Neutrophil (primary cell): ENCODE results near the gene LCE5A.

Experiments
- H3K27ac ChIP-seq: fragments of 200-600 bp; sonication (generic); 2 replicates; pipeline ENCODE4 v1.5.1; 2016; ENCODE audit warnings: mild to moderate bottlenecking, moderate library complexity
- H3K27me3 ChIP-seq: fragments of 200-600 bp; sonication (generic); 2 replicates; pipeline ENCODE4 v1.6.0; 2016; ENCODE audit warnings: mild to moderate bottlenecking
- H3K36me3 ChIP-seq: fragments of 200-600 bp; sonication (generic); 2 replicates; pipeline ENCODE4 v1.5.1; 2017
- H3K4me1 ChIP-seq, 2 experiments: fragments of 200-600 bp in 1 of 2; sonication (generic) in 1 of 2; 1 replicate in 1 of 2; 2 replicates in 1 of 2; pipeline versions ENCODE4 v1.5.1 to v1.6.1; 2013 to 2016; ENCODE audit warnings: low read depth in 1 of 2, low read length in 1 of 2, mild to moderate bottlenecking in 1 of 2, moderate library complexity in 1 of 2; ENCODE audit not compliant: control insufficient read depth in 1 of 2, insufficient read depth in 1 of 2
- H3K4me3 ChIP-seq, 2 experiments: fragments of 200-600 bp in 1 of 2; sonication (generic) in 1 of 2; 1 replicate in 1 of 2; 2 replicates in 1 of 2; pipeline ENCODE4 v1.5.1; 2013 to 2016; ENCODE audit warnings: low read depth in 1 of 2, low read length in 1 of 2, mild to moderate bottlenecking in 1 of 2, moderate library complexity in 1 of 2
- H3K9me3 ChIP-seq: fragments of 200-600 bp; sonication (generic); 2 replicates; pipeline ENCODE4 v1.5.1; 2016
- TF ChIP-seq, protein P1 (sequence below): fragments of 200-600 bp; sonication (generic); IDR thresholded peaks from 2 replicates; pipeline ENCODE4 v1.5.1; 2016; ENCODE audit warnings: antibody characterized with exemption

The LCE5A gene

DNA sequence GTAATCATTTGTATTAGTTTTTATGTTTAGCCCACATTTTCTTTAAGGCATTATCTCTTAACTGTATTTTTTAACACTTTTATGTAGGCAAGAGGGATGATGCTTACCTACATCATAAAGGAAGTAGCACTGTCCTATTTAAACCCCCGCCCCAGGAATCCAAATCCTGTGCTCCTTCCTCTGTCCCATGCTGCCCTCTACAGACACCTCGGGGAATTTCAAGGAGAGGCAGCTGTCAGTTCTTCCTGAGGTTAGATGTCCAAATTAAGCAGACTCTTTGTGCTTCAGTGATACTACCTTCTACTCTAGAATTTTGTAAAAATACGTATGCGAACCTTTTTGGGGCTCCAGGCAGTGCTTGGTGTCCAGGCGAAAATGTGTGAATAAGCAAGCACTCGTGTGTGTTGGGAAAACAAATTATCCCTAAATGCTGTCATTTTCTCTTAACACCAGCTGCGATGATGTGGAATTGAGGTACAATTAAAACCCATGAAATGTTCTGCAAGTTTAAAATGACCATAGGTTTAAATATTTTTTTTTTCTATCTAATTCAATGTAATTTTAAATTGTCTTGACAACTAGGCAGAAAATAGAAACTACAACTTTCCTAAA lies 22.8 kb downstream of the LCE5A start:
- H3K4me3 ChIP-seq: no peak overlapping the region
- TF ChIP-seq, protein P1, sequence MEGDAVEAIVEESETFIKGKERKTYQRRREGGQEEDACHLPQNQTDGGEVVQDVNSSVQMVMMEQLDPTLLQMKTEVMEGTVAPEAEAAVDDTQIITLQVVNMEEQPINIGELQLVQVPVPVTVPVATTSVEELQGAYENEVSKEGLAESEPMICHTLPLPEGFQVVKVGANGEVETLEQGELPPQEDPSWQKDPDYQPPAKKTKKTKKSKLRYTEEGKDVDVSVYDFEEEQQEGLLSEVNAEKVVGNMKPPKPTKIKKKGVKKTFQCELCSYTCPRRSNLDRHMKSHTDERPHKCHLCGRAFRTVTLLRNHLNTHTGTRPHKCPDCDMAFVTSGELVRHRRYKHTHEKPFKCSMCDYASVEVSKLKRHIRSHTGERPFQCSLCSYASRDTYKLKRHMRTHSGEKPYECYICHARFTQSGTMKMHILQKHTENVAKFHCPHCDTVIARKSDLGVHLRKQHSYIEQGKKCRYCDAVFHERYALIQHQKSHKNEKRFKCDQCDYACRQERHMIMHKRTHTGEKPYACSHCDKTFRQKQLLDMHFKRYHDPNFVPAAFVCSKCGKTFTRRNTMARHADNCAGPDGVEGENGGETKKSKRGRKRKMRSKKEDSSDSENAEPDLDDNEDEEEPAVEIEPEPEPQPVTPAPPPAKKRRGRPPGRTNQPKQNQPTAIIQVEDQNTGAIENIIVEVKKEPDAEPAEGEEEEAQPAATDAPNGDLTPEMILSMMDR: peak; percentile 55
- H3K4me1 ChIP-seq: no peaks in the 10 kb centered on the region

DNA sequence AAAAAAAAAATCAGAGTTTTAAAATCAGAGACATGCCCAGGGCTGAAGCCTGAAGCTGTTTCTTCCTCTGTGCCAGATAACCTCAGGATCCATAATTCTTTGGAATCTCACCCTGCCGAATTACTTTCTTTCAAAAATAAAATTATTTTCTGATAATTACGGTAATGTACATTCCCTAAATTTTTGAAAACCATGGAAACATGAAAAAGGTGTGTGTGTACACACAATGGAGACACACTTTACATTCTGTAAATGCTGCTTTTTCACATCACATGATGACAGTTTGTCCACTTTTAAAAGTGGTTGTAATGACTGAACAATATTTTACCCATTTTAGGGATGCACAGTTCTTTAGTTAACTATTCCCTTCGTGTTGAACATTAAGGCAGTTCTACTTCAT lies 25.2 kb downstream of the LCE5A start:
- H3K4me3 ChIP-seq: no peak overlapping the region
- peaks cover 12% of the 10 kb centered on the region for H3K27me3 ChIP-seq
- TF ChIP-seq, protein P1: no peak
- no peaks in the 10 kb centered on the region for H3K36me3 ChIP-seq
- H3K27ac ChIP-seq: no peak overlapping the region
- H3K9me3 ChIP-seq: no peaks in the 10 kb centered on the region
- H3K4me1 ChIP-seq: no peaks in the 10 kb centered on the region

More for the DNA sequence above, 22.8 kb downstream of the LCE5A start:
- no peaks in the 10 kb centered on the region for H3K9me3 ChIP-seq
- H3K27me3 ChIP-seq: peaks cover 28% of the 10 kb centered on the region
- no peaks in the 10 kb centered on the region for H3K36me3 ChIP-seq
- H3K27ac ChIP-seq: no peak overlapping the region

DNA sequence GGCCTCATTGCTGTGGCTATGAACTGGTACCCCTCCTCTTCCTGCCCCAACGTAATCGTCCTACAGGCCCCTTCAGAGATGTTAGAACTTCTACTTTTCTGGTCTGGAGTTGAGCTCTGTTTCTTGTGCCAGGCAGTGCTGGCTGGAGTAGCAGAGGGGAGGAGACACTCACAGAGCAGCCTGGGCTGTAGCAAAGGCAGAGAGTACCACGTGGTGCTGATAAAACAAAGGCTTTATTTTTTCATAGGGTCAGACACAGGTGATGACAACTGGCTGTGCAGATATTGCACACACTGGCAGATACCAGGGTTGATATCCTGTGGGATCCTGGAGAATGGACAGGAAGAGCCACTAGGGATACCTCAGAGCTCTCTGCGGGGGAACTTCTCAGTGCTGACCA lies 26.9 kb downstream of the LCE5A start:
- H3K9me3 ChIP-seq: no peaks in the 10 kb centered on the region
- H3K27me3 ChIP-seq: peaks cover 14% of the 10 kb centered on the region
- H3K36me3 ChIP-seq: no peaks in the 10 kb centered on the region
- H3K27ac ChIP-seq: no peak overlapping the region
- no peaks in the 10 kb centered on the region for H3K4me1 ChIP-seq
- TF ChIP-seq, protein P1: no peak
- no peak overlapping the region for H3K4me3 ChIP-seq

DNA sequence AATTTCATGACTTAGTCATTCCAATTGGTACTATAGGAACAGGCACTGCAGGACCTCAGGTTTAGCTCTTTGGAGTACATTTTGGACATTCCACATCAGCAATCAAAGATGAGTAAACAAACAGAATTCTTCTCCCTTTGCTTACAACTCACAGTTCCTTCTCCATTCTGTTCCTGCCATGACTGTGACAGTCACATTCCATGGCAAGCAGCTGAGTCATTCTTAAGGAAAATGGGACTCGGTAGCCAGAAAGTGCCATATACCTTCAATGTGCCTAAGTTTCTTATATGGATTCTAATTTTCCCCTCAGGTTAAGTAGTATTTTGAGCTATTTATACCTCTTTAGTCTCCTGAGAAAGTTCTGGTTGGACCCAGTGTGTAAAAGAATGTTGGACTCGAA lies 29.3 kb downstream of the LCE5A start:
- Histone ChIP-seq H3K27me3 (peaks cover 14% of the 10 kb centered on the region), H3K9me3 (no peaks in the 10 kb centered on the region), H3K4me3 (no peak overlapping the region), H3K36me3 (no peaks in the 10 kb centered on the region), H3K27ac (no peak overlapping the region), H3K4me1 (no peaks in the 10 kb centered on the region)
- TF ChIP-seq, protein P1: no peak

DNA sequence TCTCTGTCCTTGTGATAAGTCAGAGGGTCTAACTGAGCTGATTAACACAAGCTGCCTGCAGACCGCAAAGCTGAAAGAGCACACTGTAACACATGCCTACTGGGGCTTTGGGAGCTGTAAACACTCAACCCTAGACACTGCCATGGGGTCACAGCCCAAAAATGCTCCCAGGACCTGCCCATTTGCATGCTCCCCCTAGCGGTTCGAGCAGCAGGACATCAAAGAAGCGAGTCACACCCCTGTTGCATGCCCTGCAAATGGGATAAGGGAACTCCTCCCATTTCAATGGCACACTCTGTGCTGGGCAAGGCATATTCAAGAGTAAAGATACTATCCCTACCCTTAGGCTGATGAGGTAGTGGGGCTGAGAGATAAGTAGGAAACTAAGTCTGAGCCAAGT lies 33.2 kb downstream of the LCE5A start:
- H3K4me1 ChIP-seq: no peaks in the 10 kb centered on the region
- no peaks in the 10 kb centered on the region for H3K36me3 ChIP-seq
- no peak overlapping the region for H3K27ac ChIP-seq
- TF ChIP-seq, protein P1: no peak
- peaks cover 8% of the 10 kb centered on the region for H3K27me3 ChIP-seq
- no peaks in the 10 kb centered on the region for H3K9me3 ChIP-seq
- no peak overlapping the region for H3K4me3 ChIP-seq
